HFFc6 (cell line): ENCODE measurements around the gene SYNJ2. TPM values are rescaled to one million over a fixed set of nuclear protein-coding genes. Genes with fewer than 3 reads are reported as not detected.
A peak's percentile ranks its signal among the peaks of the same experiment; 100 is the strongest.

Experiments
- DNase-seq: peaks from one replicate; pipeline ENCODE4 v3.0.0-alpha.2; 2018
- H3K27ac Mint-ChIP-seq: 2 replicates; pipeline ENCODE4 v1.8.0; 2020; ENCODE audit warnings: mild to moderate bottlenecking, mixed read lengths
- H3K27me3 Mint-ChIP-seq: 2 replicates; pipeline ENCODE4 v1.8.0; 2021; ENCODE audit warnings: mild to moderate bottlenecking, moderate library complexity, mixed read lengths; ENCODE audit not compliant: insufficient read depth
- H3K36me3 Mint-ChIP-seq: 2 replicates; pipeline ENCODE4 v1.8.0; 2021; ENCODE audit warnings: low read depth, mixed read lengths
- H3K4me1 Mint-ChIP-seq: 2 replicates; pipeline ENCODE4 v1.8.0; 2020; ENCODE audit warnings: low read depth, mixed read lengths
- H3K4me3 Mint-ChIP-seq: 2 replicates; pipeline ENCODE4 v1.8.0; 2020; ENCODE audit warnings: mild to moderate bottlenecking, moderate library complexity, mixed read lengths
- H3K9me3 Mint-ChIP-seq: 2 replicates; pipeline ENCODE4 v1.8.0; 2020; ENCODE audit warnings: mild to moderate bottlenecking, mixed read lengths
- CTCF ChIP-seq: fragments of 200-600 bp; sonication (generic); IDR thresholded peaks from 2 replicates; pipeline ENCODE4 v1.5.0; 2021; ENCODE audit warnings: antibody characterized with exemption, mild to moderate bottlenecking
- total RNA-seq, 6 experiments: library from RNA; stranded (reverse); fragmentation: NEBNext Ultra II Directional; extraction: Animal tissue kit (Norgen Biotek cat#: 25700); gene quantifications; 2 replicates in 1 of 6; 3 replicates in 5 of 6; pipeline ENCODE4 v1.2.3, GENCODE V29; 2021

The SYNJ2 gene
- total RNA-seq, 6 experiments from 2014 or later = 31.8 to 46.4 (median 41.3) TPM

GRCh38 chr6:158060455-158061360 lies 79.0 kb downstream of the SYNJ2 start:
- peak overlapping the region; percentile 100 for H3K27ac Mint-ChIP-seq
- TF ChIP-seq CTCF = no peak
- H3K9me3 Mint-ChIP-seq = no peaks in the 10 kb centered on the region

GRCh38 chr6:158061361-158061708 lies 79.7 kb downstream of the SYNJ2 start:
- Mint-ChIP-seq H3K27ac (peak overlapping the region; percentile 100), H3K9me3 (no peaks in the 10 kb centered on the region), H3K27me3 (no peaks in the 10 kb centered on the region; the same call in 1 of the 2 replicates), H3K4me1 (peaks cover 53% of the 10 kb centered on the region), H3K4me3 (peak overlapping the region; percentile 13; the same call in 1 of the 2 replicates), H3K36me3 (peaks cover 45% of the 10 kb centered on the region)
- DNase-seq = no peak
- no peak for TF ChIP-seq CTCF

More at GRCh38 chr6:158060455-158061360, 79.0 kb downstream of the SYNJ2 start:
- Mint-ChIP-seq H3K4me1 (peaks cover 59% of the 10 kb centered on the region), H3K27me3 (no peaks in the 10 kb centered on the region; the same call in 1 of the 2 replicates), H3K36me3 (peaks cover 42% of the 10 kb centered on the region), H3K4me3 (peak overlapping the region; percentile 73)
- DNase-seq = peak; percentile 98

- Mint-ChIP-seq H3K27me3 (no peaks in the 10 kb centered on the region; the same call in 1 of the 2 replicates), H3K4me1 (peaks cover 53% of the 10 kb centered on the region), H3K9me3 (no peaks in the 10 kb centered on the region), H3K27ac (peak overlapping the region; percentile 100), H3K4me3 (no peak overlapping the region), H3K36me3 (peaks cover 49% of the 10 kb centered on the region)
- no peak for DNase-seq
- TF ChIP-seq CTCF = no peak
These were observed 80.2 kb downstream of the SYNJ2 start for GRCh38 chr6:158061709-158062461.

GRCh38 chr6:158063736-158064135 lies 82.1 kb downstream of the SYNJ2 start:
- no peak for DNase-seq
- TF ChIP-seq CTCF = no peak
- Mint-ChIP-seq H3K27me3 (no peaks in the 10 kb centered on the region; the same call in 1 of the 2 replicates), H3K4me3 (no peak overlapping the region), H3K27ac (no peak overlapping the region), H3K36me3 (peaks cover 52% of the 10 kb centered on the region), H3K4me1 (peaks cover 53% of the 10 kb centered on the region), H3K9me3 (no peaks in the 10 kb centered on the region)

GRCh38 chr6:158064725-158065251 lies 83.1 kb downstream of the SYNJ2 start:
- Mint-ChIP-seq H3K27ac (no peak overlapping the region), H3K36me3 (peaks cover 50% of the 10 kb centered on the region), H3K4me1 (peaks cover 60% of the 10 kb centered on the region), H3K9me3 (no peaks in the 10 kb centered on the region), H3K27me3 (no peaks in the 10 kb centered on the region; the same call in 1 of the 2 replicates), H3K4me3 (no peak overlapping the region)
- TF ChIP-seq CTCF = no peak
- DNase-seq = no peak
